Keratinocyte (primary cell): ENCODE results near the gene DIP2C.

Experiments used
- EZH2 ChIP-seq: IDR thresholded peaks from one replicate; pipeline ENCODE4 v1.6.1; 2012; ENCODE audit warnings: inconsistent platforms, mild to moderate bottlenecking, low read length, moderate library complexity
- TF ChIP-seq, protein P1 (sequence below), 3 experiments: IDR thresholded peaks in 1 of 3; conservative IDR thresholded peaks in 1 of 3; optimal IDR thresholded peaks in 1 of 3; 2 replicates in 2 of 3; 3 replicates in 1 of 3; pipeline versions ENCODE3 to v1.5.1; 2011; ENCODE audit warnings: low read length in 3 of 3, mild to moderate bottlenecking in 3 of 3, moderate library complexity in 2 of 3, control low read depth in 1 of 3, inconsistent platforms in 1 of 3; ENCODE audit not compliant: insufficient read depth in 2 of 3; ENCODE audit errors: extremely low read depth in 1 of 3

DNA sequence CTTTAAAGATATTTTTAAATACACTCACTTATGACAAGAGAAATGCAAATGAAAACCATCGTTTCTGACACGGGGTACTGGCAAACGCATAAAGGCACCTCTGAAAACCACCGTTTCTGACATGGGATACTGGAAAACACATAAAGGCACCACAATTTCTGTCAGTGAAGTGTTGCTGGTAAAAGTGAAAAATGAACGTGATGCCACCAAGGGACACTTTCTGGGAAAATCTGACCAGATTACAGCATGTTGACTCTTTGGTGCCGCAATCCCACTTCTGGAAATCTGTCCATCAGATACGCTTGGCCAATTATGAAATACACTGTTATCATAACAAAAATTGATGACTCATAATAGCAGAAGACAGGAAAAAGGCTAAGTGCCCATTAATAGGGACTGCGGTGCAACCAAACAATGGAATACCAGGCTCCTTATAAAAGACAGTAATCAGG is 422.5 kb downstream of the DIP2C start:
- TF ChIP-seq, protein P1, sequence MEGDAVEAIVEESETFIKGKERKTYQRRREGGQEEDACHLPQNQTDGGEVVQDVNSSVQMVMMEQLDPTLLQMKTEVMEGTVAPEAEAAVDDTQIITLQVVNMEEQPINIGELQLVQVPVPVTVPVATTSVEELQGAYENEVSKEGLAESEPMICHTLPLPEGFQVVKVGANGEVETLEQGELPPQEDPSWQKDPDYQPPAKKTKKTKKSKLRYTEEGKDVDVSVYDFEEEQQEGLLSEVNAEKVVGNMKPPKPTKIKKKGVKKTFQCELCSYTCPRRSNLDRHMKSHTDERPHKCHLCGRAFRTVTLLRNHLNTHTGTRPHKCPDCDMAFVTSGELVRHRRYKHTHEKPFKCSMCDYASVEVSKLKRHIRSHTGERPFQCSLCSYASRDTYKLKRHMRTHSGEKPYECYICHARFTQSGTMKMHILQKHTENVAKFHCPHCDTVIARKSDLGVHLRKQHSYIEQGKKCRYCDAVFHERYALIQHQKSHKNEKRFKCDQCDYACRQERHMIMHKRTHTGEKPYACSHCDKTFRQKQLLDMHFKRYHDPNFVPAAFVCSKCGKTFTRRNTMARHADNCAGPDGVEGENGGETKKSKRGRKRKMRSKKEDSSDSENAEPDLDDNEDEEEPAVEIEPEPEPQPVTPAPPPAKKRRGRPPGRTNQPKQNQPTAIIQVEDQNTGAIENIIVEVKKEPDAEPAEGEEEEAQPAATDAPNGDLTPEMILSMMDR (optimal IDR thresholded peaks at IDR 0.05 in 1 of 3, IDR thresholded peaks at IDR 0.05 in 1 of 3, conservative IDR thresholded peaks at IDR 0.05 in 1 of 3; ENCODE audit: extremely low read depth in 1 of 3, insufficient read depth in 2 of 3, low read length in 3 of 3), result no peak
- TF ChIP-seq EZH2, result no peak
